HG03108 (cell line): ENCODE measurements around the gene RIC8B.
A peak's percentile ranks its signal among the peaks of the same experiment; 100 is the strongest.
"Not testable (repeated sequence)": the region's sequence is repeated elsewhere in the genome, so short reads cannot be mapped to it uniquely, and the experiment has no call there.

Experiments used
- ATAC-seq: cut with Tn5 transposase; IDR thresholded peaks from one replicate; pipeline ENCODE4 v1.9.1; 2021; ENCODE audit warnings: moderate library complexity; ENCODE audit not compliant: unreplicated experiment

RIC8B gene

GRCh38 chr12:106897981-106898901 lies 123.8 kb downstream of the RIC8B start:
- ATAC-seq, result no peak

DNA sequence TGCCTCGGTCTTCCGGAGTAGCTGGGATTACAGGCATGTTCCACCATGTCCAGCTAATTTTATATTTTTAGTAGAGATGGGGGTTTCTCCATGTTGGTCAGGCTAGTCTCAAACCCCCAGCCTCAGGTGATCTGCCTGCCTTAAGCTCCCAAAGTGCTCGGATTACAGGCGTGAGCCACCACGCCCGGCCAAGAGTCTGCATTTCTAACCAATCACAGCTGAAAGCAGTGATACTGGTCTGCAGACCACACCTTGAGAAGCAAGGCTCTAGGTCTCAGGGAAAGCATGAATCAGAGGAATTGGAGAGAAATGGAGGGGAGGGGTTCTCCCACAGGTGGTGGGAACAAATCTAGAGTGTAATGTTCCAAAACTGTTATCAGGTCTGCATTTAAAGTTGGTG lies 126.1 kb downstream of the RIC8B start:
- ATAC-seq, result no peak

- no peak for ATAC-seq
Observed at GRCh38 chr12:106901276-106901675, 126.8 kb downstream of the RIC8B start.

DNA sequence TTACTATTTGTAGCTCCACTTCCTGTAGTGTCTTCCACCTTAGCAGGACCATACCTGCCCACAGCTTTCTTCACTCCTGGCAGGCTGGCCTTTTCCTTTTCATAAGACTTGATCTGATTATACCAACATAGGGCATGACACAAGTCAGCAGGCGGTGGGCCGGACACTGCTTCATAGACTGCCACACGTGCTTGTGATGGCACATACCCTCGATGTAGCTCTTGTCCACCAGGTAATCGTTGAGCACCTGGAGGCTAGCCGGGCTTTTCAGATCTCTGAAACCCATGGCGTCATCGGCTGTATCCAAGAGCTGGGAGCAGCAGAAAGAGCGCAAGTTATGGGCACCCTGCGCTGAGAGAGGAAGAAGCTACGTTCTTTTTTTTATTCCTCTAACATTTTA lies 127.6 kb downstream of the RIC8B start:
- no peak for ATAC-seq

DNA sequence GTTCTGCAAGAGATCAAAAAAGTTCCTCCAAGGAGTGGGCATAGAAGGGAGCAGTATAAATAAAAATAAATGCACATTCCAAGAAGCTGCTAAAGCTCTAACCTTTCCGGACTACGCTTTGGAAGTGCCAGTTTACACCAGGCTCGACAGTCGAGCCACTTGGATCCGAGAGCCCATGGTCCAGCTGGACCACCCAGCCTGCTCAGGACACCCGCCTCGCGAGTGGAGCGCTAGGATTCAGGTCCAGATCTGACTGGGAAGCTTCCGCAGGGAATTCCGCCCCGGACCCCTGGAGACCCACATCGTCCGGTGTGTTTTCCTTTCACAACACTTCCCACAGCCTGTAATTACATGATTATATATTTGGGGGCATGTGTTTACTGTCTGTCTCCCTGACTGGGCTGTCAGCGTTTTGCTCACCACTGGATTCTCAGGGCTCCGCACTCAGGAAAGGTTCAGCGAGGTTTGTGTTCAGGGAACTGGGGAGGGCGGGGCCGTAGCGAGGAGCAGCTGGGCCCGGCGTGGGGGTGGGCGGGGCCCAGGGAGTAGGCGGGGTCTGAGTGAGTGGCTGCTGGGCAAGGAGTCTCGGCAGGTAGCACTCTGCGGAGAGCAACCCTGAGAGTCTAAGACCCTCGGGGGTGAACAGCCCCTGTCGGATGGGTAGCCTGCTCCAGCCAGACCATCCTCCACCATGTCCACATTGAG lies 128.9 kb downstream of the RIC8B start:
- ATAC-seq, result peak; percentile 91

GRCh38 chr12:106906715-106907114 lies 132.2 kb downstream of the RIC8B start:
- no peak for ATAC-seq

GRCh38 chr12:106907411-106907810 lies 132.9 kb downstream of the RIC8B start:
- no peak for ATAC-seq

DNA sequence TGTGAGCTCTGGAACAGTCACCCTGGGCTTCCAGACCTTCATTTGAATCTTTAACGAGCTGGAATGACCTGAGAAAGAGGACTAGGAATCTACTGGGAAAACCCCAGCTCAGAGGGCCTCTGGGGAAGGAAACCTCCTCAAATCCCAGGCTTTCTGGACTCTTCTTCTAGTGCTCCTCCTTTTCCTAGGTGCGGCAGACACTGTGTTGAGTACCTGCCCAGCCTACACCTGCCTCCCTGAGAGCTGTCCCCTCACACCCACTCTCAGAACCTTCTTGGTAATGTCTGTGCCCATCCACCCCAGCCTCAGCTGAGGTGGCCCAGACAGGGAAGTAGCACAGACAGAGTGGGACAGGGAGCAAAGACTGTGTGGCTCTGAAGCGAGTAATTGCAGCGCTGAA lies 133.4 kb downstream of the RIC8B start:
- ATAC-seq, result no peak

GRCh38 chr12:106908561-106908960 lies 134.1 kb downstream of the RIC8B start:
- no peak for ATAC-seq

- ATAC-seq, result peak; percentile 69
Observed at GRCh38 chr12:106910202-106910601, 135.7 kb downstream of the RIC8B start.

GRCh38 chr12:106911581-106911980 lies 137.1 kb downstream of the RIC8B start:
- no peak for ATAC-seq

GRCh38 chr12:106913456-106913855 lies 139.0 kb downstream of the RIC8B start:
- ATAC-seq, result no peak

DNA sequence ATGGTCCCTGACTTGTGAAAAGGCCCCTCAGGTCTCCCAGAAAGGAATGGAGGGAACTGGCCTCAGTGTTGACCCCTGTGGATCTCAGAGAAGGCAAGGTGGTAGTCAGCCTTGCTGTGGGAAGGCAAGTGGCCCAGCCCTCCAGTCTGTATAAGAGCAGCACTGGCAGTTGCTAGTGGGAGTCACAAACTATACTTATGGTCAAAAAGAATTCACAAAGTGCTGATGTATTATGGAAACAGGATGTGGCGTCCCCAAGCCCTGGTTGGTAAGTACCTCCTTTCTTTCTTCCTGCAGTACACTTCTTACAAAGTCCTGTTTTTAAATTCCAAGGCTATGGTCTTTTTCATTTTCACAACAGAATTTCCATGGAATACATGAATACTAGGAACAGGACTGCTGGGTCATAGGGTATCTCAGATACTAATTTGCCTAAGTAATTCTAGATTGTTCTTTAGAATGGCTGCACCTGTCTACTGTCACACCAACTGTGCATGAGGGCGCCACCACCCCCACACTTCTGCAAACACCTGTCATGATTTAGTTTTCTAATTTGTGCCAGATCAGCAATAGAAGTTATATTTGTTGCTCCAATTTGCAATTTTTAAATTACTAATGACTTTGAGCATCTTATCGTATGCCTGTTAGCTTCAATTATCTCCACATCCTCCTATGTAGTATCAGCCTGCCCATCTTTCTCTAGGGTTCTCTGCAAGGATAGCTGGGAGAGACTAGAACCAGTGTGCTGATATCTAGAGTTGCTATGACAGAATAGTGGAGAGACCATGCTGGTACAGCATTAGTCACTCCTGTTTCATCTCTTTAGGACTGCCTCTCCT lies 140.5 kb downstream of the RIC8B start:
- ATAC-seq, result no peak

DNA sequence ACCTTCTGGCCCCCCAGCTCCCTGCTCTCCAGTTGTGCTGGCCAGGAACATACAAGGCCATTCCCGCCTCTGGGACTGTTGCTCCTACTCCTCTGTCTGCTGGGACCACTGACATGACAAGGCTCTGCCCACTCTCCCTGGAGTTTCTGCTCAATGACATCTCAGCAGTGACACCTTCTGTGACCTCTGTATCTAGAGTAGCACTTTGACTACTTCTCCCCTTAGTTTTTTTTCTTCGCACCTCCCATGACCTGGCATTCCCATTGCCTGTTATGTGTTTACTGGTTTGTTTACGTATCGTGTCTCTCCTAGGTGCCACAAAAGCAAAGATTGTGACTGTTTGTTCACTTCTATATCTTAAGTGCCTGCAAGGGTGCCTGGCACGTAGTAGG lies 141.1 kb downstream of the RIC8B start:
- no peak for ATAC-seq

- ATAC-seq, result no peak
Observed at GRCh38 chr12:106917503-106917902, 143.0 kb downstream of the RIC8B start.

DNA sequence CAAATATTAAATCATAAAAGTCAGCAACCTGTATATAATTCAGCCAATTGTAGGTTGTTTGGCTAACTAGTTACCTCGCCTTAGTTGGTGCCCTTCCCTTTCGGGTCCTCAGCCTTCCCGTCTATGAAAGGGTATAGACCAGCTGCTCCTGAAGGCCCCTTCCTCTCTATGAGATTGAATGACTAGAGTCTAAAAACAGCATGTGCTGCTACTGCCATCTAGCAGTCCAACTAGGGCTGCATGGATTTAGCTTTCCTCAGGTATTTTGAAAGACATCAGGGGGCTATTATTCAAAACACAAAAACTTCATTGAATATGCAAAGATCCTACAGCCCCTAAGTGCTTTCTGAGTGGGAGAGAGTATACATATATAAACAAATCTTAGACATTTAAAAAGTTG lies 144.3 kb downstream of the RIC8B start:
- no peak for ATAC-seq

DNA sequence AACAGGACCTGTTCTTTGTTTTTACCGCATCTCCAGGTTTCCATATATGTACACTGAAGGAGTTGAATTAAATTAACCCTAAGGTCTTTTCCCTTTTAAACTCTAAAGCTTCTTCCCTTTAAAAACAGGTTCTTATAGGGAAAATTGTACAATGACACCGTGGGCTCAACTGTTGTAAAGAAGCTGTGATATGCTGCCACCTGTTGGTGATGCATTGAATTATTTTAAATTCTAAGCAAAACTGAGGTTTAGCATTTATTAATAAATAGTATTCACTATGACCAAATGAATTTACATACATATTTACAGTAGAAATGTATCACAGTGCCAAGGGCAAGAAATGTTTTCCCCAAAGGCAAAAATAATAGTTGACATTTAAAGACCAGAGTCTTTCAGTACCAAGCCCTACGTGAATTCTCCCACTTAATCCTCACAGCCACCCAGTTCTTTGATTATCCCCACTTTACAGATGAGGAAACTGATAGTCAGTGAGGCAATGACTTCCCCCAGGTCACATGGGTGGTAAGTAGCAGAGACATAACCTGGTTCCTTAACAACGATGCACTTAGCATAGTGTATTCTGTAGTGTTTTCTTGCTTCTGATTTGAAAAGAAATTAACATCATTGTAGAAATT lies 145.5 kb downstream of the RIC8B start:
- ATAC-seq, result no peak

- not testable (repeated sequence) for ATAC-seq
Observed at GRCh38 chr12:106921976-106922375, 147.5 kb downstream of the RIC8B start.

DNA sequence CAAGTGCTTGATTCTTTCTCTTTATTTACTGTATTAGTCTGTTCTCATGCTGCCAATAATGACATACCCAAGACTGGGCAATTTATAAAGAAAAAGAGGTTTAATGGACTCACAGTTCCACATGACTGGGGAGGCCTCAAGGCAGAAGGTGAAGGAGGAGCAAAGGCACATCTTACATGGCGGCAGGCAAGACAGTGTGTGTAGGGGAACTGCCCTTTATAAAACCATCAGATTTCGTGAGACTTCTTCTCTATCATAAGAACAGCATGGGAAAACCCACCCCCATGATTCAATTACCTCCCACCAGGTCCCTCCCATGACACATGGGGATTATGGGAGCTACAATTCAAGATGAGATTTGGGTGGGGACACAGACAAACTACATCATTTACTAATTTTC lies 149.1 kb downstream of the RIC8B start:
- ATAC-seq, result not testable (repeated sequence)

DNA sequence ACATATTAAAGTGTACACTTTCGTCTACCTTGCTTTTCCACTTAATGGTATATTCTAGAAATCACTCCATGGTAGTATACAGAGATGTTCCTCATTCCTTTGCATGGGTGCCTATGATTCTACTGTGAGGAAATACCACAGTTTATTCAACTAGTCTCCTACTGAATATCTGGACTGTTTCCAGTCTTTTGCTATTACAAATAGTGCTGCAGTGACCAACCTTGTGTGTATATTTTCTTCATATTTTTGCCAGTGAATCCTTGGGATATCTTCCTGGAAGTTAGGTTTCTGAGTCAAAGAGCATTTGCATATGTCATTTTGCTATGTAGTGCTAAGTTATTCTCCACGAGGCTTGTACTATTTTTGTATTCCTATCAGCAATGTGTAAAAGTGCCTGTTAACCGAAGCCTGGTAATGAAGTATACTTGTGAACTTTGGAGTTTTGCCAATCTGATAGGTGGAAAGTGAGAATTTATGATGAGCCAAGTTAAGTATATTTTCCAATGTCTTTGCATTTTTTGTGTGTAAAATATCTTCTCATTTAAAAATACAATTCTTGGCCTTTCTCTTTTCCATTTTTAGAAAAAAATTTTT lies 149.9 kb downstream of the RIC8B start:
- no peak for ATAC-seq
